Dermis blood vessel endothelial cell (primary cell): Measurements from ENCODE around the gene ARID2. TPM values are rescaled to one million over a fixed set of nuclear protein-coding genes. Genes with fewer than 3 reads are reported as not detected.

Experiments used
- DNase-seq: peaks from one replicate; pipeline ENCODE4 v3.0.0; 2010
- total RNA-seq: library from RNA; depleted of rRNA; stranded (reverse); fragments of >200 nt; gene quantifications from 2 replicates; pipeline ENCODE4 v1.2.3, GENCODE V29; 2014

The ARID2 gene
- total RNA-seq, 1 donor from 2014 or later: 18.4 TPM

- DNase-seq: peak; percentile 48
Observed at GRCh38 chr12:45938566-45938965, 209.1 kb downstream of the ARID2 start.

GRCh38 chr12:45939759-45940158 is 210.3 kb downstream of the ARID2 start:
- no peak for DNase-seq

GRCh38 chr12:45944771-45945170 is 215.3 kb downstream of the ARID2 start:
- DNase-seq: no peak

GRCh38 chr12:45946435-45946834 is 216.9 kb downstream of the ARID2 start:
- no peak for DNase-seq

GRCh38 chr12:45948546-45948945 is 219.0 kb downstream of the ARID2 start:
- no peak for DNase-seq
